Astrocyte of the cerebellum (primary cell): ENCODE measurements around the gene ZXDC.

Source experiments
- DNase-seq: peaks from one replicate; pipeline ENCODE4 v3.0.0-alpha.2; 2011; ENCODE audit warnings: low read depth
- H3K4me3 ChIP-seq: 2 replicates; pipeline ENCODE4 v1.5.1; 2011; ENCODE audit warnings: mild to moderate bottlenecking, low read depth, low read length, moderate library complexity
- CTCF ChIP-seq: IDR thresholded peaks from 2 replicates; pipeline ENCODE4 v1.5.1; 2012; ENCODE audit warnings: low read length, low read depth, moderate library complexity, mild to moderate bottlenecking; ENCODE audit errors: missing control alignments
- in situ Hi-C: cut with HindIII; loops from 2 replicates; pipeline ENCODE4 v1.10.0; 2017; ENCODE audit warnings: low sequenced_read_pairs

ZXDC gene

DNA sequence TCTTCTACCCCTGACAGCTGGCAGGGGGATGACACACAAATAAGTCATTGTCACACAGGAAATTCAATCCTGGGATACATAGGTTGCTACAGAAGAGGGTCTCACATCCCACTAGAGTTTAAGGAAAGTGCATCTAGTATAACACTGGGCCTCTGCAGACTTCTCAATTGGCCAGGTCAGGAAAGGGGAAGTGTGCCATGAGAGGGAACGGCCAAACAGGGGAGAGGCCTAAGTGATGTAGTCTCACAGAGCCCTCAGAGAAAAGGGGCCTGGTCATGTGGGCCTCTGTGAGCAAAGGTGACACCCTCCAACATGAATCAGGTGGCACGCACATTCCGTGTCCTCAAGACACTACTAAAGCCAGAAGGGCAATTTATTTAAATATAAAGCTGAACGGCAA lies 11.2 kb downstream of the ZXDC start:
- DNase-seq: no peak
- no peak overlapping the region for H3K4me3 ChIP-seq
- TF ChIP-seq CTCF: no peak
- in situ Hi-C loops: no loop called here

DNA sequence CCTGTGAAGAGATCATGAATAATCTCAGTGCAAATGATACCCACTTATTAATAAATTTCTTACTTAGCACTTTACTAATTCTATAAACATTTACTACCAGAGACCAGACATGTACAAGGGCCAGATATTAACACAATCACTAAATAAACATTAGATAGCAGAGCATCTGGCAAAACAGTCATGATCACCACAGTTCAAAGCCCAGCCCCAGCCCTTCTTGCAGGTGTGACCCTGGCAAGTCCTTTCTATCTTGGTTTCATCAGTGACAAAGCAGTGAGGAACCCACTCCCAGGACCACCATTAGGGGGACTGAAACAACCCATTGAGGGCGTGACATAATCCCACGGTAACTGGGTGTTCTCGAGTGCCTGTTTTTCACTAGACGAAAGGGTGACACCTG lies 11.6 kb downstream of the ZXDC start:
- H3K4me3 ChIP-seq: no peak overlapping the region
- no peak for DNase-seq
- in situ Hi-C loops: no loop called here
- TF ChIP-seq CTCF: no peak

DNA sequence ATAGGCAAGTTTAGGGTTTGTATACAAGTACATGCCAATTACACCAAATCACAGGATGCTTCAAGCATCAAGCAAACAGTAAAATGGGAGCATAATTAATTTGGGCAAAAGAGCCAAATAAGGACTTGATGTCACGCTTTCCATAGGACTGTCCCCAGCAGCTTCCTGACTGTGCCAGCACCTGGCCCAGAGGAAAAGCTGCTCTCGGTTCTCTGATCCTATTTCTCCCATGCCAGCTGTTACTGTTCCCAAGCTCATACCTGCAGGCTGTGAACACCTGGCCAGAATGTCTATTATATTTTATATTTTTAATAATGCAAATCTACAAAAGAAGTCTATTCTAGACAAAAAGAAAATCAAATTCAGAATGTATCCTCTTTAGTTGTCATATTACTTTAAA lies 12.2 kb downstream of the ZXDC start:
- DNase-seq: no peak
- TF ChIP-seq CTCF: no peak
- no peak overlapping the region for H3K4me3 ChIP-seq
- in situ Hi-C loops: no loop called here

DNA sequence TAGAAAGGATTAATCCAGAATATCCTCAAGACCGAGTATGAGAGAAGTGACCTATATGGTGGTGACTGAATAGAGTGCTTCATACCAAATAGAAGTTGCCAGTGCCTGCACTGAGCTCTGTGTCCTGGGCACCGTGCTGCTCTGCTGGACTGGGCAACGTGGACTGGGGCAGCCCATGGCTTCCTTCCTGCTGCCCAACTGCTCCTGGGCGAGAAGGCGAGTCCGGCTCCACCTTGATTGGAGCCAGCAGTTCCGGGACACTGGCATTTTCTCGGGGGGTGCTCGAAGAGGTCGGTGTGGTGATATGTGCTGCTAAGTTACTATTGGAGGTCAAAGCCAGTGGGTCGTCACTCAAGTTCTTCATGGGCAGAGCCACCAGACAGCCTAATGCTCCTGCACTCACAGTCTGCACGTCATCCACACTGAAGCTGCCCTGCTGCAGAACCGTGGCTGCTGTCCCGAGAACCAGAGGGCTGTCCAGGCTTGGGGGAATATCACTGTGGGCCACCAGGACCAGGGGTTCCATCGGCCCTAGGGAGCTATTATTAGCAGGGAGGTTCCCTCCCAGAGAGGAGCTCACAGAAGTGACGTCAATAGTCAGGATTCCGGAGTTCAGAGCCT lies 14.1 kb downstream of the ZXDC start:
- no peak overlapping the region for H3K4me3 ChIP-seq
- DNase-seq: no peak
- no peak for TF ChIP-seq CTCF
- in situ Hi-C loops: no loop called here

DNA sequence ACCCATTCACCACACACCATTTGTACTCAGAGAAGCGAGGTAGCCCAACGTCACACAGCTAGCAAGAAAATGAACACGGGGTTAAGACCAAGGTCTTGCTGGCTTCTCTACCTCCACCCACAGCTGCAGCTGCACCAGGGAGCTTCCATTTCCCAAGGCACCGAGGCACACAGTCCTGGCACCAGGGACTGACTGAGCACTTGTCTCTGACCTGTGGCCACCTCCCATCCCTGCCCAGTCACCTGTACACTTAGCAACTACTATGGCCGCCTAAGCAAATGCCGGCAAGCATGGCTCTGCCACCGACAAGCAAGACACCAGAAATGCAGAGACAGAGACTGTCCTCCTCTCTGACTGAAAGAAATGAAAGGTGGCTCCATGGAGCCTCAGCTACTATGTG lies 15.3 kb downstream of the ZXDC start:
- TF ChIP-seq CTCF: no peak
- no peak overlapping the region for H3K4me3 ChIP-seq
- in situ Hi-C loops: no loop called here
- no peak for DNase-seq

- in situ Hi-C loops: no loop called here
- no peak for DNase-seq
- TF ChIP-seq CTCF: no peak
- no peak overlapping the region for H3K4me3 ChIP-seq
Observed at GRCh38 chr3:126459763-126460127, 15.9 kb downstream of the ZXDC start.
